ENCODE results near the gene PPP6R1. TPM values are rescaled to one million over a fixed set of nuclear protein-coding genes. Genes with fewer than 3 reads are reported as not detected.

PPP6R1 gene
- total RNA-seq, 1 experiment from 2014 or later = 79.7 TPM

DNA sequence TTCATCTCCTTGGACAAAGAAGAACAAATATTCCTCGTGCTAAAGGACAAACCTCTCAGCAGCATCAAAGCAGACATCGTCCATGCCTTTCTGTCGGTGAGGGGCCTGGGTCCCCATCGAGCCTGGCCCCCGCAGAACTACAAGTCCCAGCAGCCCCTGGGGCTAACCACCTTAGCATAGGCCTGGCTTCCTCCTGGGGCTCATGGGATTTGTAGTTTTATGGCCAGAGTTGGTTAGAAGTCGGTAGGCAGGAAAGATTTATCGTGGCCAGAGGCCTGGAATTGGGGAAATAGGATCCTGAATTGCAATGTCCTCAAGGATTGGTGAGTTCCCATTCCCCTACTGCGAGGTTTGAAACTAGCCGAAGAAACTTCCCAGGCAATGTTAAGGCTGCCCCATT lies 46.7 kb upstream of the PPP6R1 start:
- H3K9me3 Mint-ChIP-seq = no peaks in the 10 kb centered on the region
- Histone ChIP-seq H2BK15ac (ENCODE audit: low read depth, low read length) (no peak overlapping the region), H3K14ac (ENCODE audit: insufficient read depth, low read length) (no peak overlapping the region), H2BK20ac (ENCODE audit: low read depth, low read length, poor library complexity, severe bottlenecking) (no peak overlapping the region), H4K8ac (replicated peaks; ENCODE audit: insufficient read length, low read depth, low read length) (no peak overlapping the region), H3K18ac (ENCODE audit: insufficient read length, low read depth, low read length) (no peak overlapping the region), H3K79me2 (ENCODE audit: insufficient read depth, low read length) (no peaks in the 10 kb centered on the region), H4K20me1 (ENCODE audit: control insufficient read depth, insufficient read depth, insufficient read length) (no peaks in the 10 kb centered on the region), H3K4me2 (ENCODE audit: insufficient read depth, insufficient read length, low read length) (no peak overlapping the region), H4K5ac (ENCODE audit: insufficient read length, low read depth, low read length) (no peak overlapping the region), H3K9me3 (ENCODE audit: control insufficient read depth, low read depth, low read length) (no peaks in the 10 kb centered on the region), H2AFZ (ENCODE audit: low read length) (no peak overlapping the region), H3K56ac (ENCODE audit: insufficient read length, low read depth, low read length) (no peak overlapping the region), H3K23ac (ENCODE audit: insufficient read length, low read depth, low read length) (no peak overlapping the region), H2BK5ac (ENCODE audit: insufficient read length, low read length) (no peak overlapping the region), H4K91ac (ENCODE audit: insufficient read length, low read depth, low read length) (no peak overlapping the region), H3K4ac (ENCODE audit: low read depth, low read length) (no peak overlapping the region), H3K27me3 (ENCODE audit: insufficient read depth, low read length) (no peaks in the 10 kb centered on the region), H2AK5ac (ENCODE audit: insufficient read length, low read length) (no peak overlapping the region), H2BK120ac (ENCODE audit: low read depth, low read length, poor library complexity, severe bottlenecking) (no peak overlapping the region), H3K4me1 (ENCODE audit: insufficient read depth, low read length) (peaks cover 3% of the 10 kb centered on the region; the same call in 1 of the 2 replicates), H3K79me1 (ENCODE audit: insufficient read depth, low read depth, low read length, poor library complexity, severe bottlenecking) (no peaks in the 10 kb centered on the region), H3K27ac (ENCODE audit: insufficient read length, low read depth, low read length) (no peak overlapping the region), H2BK12ac (ENCODE audit: insufficient read length, low read depth, low read length) (no peak overlapping the region), H3T11ph (ENCODE audit: low read length) (no peak overlapping the region), H3K23me2 (ENCODE audit: insufficient read length, low read depth, low read length, poor library complexity, severe bottlenecking) (no peaks in the 10 kb centered on the region), H3K9ac (ENCODE audit: extremely low read depth, insufficient read length, low read length) (no peak overlapping the region)
- peaks cover 46 to 70% (median 69%) of the 10 kb centered on the region in 3 experiments; a peak in 6 of 7 replicates for H3K36me3 Mint-ChIP-seq (ENCODE audit: insufficient read depth in 1 of 3, low read depth in 3 of 3)
- TF ChIP-seq, protein P1, sequence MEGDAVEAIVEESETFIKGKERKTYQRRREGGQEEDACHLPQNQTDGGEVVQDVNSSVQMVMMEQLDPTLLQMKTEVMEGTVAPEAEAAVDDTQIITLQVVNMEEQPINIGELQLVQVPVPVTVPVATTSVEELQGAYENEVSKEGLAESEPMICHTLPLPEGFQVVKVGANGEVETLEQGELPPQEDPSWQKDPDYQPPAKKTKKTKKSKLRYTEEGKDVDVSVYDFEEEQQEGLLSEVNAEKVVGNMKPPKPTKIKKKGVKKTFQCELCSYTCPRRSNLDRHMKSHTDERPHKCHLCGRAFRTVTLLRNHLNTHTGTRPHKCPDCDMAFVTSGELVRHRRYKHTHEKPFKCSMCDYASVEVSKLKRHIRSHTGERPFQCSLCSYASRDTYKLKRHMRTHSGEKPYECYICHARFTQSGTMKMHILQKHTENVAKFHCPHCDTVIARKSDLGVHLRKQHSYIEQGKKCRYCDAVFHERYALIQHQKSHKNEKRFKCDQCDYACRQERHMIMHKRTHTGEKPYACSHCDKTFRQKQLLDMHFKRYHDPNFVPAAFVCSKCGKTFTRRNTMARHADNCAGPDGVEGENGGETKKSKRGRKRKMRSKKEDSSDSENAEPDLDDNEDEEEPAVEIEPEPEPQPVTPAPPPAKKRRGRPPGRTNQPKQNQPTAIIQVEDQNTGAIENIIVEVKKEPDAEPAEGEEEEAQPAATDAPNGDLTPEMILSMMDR (conservative IDR thresholded peaks at IDR 0.05) = no peak
- WGBS (ENCODE audit: extremely low coverage, insufficient read length, low lambda C conversion rate) = no CpG with 5 or more reads among the region's 9 CpGs
- DNase-seq = peak; percentile 69
- H3K27me3 Mint-ChIP-seq (ENCODE audit: low read depth) = no peaks in the 10 kb centered on the region; the same call in 1 of the 2 replicates
- peak overlapping the region in 1 of 2 experiments; percentile 53; a peak in 2 of 5 replicates for H3K4me3 Mint-ChIP-seq
- peak overlapping the region; percentile 70 to 85 (median 82); a peak in 3 of 7 replicates for H3K27ac Mint-ChIP-seq
- H3K4me1 Mint-ChIP-seq = peaks cover 15 to 24% of the 10 kb centered on the region in 2 experiments

Data from H9 (cell line).